Stimulated activated CD4-positive, alpha-beta T cell treated with anti-CD3 and anti-CD28 coated beads, Interleukin-15, amount 100 ng/mL, for 24 hours (primary cell): ENCODE measurements around the gene MAD2L2.

ENCODE experiments used
- DNase-seq: peaks from one replicate; pipeline ENCODE4 v3.0.0-alpha.2; 2020

MAD2L2 gene

DNA sequence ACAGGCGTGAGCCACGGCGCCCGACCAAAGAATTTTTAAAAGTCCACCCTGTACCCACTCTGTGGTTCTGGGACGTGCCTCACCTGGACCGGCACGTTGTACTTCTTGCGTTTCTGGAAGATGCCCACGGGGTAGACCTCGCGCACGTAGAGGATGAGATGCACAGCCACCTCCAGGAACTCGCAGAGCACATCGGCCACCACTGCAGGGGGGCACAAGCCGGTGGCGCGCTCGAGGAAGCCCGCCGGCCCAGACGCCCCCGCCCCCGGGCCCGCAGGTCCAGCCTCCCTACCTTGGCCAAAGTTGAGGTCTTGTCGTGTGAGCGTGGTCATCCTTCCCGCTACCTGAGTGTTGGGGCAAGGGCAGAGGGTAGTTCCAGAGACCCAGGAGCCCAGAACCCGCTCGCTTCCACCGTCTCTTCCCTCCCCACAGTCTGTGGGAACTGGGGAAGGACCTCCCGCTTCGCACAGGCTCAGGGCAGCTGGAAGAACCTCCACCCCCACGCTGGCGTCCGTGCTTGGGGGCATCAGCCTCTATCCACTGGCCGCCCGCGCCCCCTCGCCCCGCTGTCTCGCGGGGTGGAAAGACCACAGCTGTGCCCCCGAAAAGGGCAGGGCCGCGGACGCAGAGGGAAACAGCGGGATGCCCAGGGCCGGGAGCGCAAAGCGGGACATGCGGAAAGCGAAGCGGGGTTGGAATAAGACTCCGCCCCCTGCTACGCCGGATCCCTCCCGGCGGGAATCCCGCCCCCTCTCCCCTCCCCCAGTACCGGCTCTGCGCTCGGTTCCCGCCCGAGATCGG, 478 bp downstream of the MAD2L2 start:
- peak; percentile 25 for DNase-seq

DNA sequence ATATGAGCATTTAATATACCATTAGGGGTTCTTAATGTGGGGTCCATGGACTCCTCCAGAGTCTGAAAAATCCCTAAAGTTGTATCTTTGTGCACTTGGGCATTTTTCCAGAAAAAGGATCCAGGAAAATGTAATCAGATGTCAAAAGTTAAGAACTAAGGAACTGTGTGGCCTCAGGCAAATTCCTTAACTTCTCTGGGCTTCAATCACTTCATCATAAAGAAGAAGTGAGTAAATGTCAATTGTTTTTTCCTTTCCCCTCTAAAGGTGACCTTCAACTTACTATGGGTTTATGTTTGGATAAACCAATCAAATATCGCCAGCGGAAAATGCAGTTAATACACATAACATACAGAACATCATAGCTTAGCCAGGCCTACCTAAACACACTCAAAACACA, 2.5 kb downstream of the MAD2L2 start:
- no peak for DNase-seq

DNA sequence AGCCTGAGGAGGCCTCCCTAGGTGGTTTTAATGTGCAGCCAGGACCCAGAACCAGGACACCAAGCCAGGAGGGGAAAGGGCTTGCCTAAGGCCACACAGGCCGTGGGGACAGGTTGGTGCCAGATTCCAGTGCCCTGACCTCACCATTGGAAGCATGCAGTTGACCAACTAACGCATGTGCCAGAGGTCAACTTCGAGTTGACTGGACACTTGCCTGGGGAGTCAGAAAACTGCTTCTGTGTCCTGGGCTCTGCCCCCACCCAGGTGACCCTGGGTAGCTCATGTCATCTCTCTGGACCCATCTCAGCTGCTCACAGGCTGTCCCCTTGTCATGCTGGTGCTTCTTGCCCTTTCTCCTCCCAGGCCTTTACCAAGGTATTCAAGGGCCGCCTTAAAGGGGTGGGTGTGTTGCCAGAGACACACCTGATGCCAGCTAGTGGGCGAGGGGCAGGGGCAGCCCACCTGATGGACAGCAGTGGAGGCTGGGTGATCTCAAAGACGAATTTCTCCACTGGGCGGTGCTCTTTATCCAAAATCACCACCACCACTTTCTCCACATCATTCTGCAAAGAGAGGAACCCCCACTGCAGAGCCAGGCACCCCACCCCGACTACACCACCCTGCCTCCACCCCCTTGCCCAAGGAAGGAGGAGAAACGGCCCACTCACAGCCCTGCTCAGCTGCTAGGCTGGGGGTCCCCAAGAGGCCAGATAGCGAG, 4.4 kb downstream of the MAD2L2 start:
- DNase-seq: no peak

DNA sequence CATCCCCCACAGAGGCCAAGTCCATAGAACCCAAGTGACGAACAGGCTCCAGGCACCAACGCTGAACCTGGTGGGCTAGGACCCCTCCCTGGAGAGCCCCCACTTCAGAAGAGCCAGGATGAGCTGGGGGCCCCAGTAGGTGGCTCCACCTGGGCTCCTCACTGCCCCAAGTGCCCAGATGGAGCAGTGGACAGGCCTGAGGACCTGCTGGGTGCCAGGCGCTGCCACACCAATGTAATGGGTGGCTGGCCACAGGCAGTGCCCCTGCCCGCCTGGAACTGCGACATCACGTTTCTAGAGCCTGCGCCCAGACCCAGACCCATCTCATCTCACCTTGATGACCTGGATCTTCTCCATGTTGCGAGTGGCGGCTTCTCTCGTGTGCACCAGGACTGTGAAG, 5.6 kb downstream of the MAD2L2 start:
- no peak for DNase-seq

DNA sequence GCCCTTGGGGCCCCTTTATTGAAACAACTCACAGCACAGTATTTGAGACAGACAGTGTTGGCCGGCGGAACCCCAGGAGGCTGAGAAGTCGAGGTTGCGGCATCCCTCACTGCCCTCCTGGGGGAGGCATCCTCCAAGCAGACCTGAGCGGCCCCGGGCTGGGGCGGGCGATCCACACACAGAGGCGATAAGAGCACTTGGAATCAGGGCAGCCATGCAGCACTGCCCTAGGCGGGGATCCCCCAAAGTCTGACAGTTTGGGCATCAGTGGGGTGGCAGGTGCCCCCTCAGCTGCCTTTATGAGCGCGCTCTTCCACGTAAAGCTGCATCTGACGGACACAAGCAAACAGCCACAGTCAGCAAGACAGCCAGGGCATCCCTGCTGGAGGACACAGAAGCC, 6.5 kb downstream of the MAD2L2 start:
- DNase-seq: no peak

DNA sequence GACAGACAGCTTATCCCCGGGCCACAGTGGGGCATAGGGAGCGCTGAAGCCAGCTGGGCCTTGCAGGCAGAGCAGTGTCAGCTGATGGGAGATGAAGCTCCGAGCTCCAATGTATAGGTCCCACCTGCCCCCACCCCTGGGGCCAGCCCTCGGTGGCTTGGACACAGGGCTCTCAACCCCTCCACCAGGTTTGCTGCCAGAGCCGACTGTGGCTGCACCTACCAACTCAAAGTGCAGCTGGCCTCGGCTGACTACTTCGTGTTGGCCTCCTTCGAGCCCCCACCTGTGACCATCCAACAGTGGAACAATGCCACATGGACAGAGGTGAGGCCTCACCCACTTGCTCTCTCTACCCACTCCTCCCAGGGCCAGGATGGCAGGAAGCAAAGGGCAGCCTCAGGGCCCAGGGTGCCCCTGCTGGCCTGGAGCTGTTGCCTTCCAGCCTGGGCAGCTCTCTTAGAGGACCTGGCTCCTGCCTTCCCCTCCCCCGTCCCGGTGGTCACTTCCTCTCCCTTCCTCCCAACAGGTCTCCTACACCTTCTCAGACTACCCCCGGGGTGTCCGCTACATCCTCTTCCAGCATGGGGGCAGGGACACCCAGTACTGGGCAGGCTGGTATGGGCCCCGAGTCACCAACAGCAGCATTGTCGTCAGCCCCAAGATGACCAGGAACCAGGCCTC, 7.7 kb downstream of the MAD2L2 start:
- no peak for DNase-seq

DNA sequence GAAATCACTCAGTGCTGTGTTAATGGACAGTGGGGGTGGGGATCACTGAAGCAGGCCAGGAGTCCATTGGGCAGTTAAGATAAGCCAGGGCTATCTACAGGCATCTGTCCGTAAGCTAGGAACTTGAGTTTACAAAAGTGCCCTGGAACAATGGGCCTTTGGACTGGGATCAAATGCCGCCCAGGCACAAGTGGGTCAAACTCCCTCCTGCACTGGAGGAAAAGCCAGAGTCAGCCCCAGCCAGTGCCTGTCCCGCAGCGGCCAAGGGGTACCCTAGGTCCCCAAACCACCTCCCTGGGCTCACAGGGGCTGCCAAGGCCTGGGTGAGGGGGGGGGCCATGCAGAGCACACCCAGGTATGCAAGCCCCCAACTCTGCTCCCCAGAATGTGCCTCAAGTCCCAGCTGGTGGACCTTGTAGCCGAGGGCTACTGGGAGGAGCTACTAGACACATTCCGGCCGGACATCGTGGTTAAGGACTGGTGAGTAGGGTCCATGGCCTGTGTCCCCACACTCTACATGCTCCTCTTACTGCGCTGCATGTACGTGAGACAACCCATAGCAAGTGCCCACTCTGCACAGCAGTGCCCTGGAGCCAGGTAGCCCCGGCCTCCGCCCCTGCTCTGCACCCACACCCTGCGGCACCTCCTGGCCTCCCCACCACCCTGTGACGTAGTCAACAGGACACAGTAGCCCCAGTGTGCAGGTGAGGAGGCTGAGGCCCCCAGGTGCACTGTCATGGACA, 9.2 kb downstream of the MAD2L2 start:
- no peak for DNase-seq

DNA sequence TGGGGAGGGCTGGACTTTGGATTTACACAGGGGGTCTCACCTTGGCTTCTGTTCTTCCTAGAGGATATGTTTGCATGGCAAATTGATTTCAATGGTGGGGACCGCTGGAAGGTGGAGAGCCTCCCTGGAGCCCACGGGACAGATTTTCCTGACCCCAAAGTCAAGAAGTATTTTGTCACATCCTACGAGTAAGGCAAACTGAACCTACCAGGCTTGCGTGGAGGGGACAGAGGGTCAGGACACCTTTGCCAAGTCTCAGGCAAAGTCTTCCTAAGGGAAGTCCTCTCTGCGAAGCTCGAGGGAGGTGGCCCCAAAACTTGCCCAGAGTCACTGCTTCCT, 9.8 kb downstream of the MAD2L2 start:
- no peak for DNase-seq

DNA sequence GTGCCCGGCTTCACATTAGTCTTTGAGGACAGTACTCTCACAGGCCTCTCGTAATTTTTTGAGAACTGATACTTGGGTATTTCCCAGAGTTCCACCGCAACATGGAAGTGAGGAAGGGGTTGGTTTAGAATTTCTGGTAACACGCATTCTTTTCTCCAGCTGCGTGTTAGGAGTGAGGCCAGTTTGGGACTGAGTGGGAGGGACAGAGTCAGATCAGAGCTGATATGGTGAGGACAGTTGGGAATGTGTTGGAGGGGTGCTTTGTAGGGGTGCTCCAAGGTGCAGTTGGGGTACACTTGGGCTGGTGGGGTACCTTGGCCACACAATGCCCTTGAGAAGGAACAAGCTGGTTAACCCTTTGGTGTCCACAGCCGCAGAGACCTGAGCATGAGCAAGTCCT, 10.2 kb downstream of the MAD2L2 start:
- DNase-seq: no peak

DNA sequence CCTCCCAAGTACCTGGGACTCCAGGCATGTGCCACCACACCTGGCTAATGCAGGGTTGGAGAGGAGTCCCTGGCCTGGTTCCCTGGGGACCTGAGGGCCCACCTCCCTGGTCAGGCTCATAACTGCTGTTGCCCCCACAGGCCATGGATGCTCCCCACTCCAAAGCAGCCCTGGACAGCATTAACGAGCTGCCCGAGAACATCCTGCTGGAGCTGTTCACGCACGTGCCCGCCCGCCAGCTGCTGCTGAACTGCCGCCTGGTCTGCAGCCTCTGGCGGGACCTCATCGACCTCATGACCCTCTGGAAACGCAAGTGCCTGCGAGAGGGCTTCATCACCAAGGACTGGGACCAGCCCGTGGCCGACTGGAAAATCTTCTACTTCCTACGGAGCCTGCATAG, 12.4 kb downstream of the MAD2L2 start:
- no peak for DNase-seq

DNA sequence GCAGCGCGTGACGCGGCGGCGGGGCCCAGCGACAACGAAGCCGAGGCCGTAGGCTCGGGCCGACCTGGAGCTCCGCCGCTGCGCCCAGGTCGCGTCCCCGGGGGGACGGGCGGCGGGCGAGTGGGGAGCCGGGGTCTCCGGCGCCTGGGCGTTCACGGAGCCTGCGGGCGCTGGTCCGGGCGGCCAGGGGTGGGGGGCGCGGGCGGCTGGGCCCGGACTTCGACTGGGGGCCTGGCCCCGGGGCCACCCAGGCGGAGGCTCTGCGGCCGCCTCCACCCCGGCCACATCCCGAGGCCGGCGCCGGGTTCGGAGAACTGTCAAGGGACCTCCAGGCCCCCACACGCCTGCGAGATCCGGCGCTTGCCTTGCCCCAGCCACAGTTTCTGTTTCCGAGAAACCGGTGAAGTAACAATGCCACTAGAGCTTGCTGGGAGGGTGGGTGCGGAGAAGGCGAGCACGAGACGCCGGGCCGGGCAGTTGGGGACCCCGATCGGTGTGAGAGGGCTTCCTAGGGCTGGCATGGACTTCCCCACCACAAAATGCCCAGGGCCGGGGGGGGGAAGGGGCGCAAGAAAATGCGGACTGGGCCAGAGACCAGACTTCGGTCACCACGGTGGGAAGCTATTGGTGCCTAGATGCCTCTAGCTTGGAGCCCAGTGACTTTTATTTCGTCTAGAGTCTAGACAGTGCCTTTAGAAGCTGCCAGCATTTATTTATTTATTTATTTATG, 16.4 kb downstream of the MAD2L2 start:
- DNase-seq: peak; percentile 68

DNA sequence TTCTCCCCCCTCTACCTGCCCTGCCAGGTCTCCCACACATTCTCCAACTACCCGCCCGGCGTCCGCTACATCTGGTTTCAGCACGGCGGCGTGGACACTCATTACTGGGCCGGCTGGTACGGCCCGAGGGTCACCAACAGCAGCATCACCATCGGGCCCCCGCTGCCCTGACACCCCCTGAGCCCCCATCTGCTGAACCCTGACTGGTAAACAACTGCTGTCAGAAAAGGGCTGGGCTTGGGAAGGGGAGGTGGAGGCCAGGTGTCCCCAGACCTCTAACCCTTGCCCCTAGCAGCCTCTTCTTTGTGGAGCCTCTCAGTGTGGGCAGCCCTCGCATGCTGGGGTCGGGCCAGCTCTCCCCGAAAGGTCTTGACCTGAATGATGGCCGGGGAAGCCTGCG, 19.8 kb downstream of the MAD2L2 start:
- no peak for DNase-seq

DNA sequence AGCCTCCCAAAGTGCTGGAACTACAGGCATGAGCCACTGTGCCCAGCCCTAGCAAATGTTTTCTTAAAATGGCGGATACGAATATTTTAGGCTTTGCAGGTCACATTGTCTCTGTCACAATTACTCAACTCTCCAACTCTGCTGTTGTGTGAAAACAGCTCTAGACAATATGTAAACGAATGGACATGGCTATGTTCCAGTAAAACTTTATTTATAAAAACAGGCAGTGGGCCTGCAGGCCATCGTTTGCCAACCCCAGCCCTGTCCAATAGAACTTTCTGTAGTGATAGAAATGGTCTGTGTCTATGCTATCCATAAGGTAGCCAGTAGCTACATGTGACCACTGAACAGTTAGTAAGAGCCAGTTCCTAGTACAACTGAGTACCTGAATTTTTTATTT, 21.2 kb downstream of the MAD2L2 start:
- no peak for DNase-seq

DNA sequence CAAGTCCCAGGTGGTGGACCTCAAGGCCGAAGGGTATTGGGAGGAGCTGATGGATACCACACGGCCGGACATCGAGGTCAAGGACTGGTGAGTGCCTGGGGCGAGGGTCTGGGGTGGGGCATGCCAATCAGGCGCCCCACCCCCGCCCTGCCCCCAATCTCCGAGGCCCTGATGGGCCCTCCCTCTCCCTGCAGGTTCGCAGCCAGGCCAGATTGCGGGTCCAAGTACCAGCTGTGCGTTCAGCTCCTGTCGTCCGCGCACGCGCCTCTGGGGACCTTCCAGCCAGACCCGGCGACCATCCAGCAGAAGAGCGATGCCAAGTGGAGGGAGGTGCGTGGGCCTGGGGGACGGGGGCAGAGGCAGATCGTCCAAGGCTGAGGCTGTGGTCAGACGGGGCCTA, 22.4 kb downstream of the MAD2L2 start:
- DNase-seq: no peak

DNA sequence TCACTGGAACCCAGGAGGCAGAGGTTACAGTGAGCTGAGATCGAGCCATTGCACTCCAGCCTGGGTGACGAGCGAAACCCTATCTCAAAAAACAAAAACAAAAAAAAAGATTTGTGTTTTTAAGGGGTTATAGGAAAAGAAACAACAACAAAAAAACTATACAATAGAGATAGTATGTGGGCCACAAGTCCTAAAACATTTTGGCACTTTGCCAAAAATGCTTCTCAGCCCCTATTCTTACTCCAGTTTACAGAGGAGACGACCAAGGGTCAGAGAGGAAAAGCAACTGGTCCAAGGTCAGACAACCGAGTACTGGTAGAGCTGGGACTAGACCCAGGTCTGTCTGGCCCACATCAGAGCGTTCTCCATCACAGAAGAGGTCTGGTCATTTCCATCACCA, 23.3 kb downstream of the MAD2L2 start:
- no peak for DNase-seq

DNA sequence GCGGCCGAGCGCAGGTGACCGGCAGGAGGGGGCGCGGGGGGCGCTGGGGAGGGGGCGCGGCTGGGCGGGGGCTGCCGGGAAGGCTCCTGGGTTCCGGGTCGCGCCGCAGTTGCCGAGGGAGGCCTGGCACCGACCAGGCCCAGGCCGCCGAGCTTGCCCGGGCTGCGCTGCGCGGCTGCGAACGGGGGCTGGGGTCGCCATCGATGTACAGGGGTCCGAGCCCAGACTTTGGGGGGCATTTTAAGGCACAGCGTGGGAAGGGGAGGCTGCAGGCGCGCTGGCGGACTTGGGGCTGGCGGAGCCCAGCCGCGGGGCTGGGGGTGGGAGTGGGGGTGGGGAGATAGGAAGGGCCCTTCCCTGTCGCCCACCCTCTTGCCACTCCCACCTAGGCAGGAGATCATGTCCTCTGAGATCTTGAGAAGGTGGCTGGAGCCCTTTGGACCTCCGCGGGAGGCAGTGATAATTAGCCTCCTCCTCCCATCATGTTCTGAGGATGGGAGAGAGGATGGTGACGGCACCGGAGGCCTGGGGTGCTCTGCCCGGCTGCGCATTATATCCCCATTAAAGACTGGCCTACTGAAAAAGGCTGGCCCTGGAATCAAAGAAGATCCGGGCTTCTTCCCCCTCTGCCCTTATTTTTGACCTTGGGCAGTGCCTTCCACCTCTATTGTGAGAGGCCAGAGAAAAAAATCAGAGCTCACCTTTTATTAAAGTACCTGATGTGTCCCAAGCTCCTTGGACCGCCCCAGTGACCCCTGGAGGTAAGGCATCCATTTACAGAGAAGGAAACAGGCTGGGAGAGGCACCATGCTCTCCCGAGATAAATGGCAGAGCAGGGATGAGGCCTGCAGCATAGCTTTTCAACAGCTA, 25.8 kb downstream of the MAD2L2 start:
- no peak for DNase-seq

DNA sequence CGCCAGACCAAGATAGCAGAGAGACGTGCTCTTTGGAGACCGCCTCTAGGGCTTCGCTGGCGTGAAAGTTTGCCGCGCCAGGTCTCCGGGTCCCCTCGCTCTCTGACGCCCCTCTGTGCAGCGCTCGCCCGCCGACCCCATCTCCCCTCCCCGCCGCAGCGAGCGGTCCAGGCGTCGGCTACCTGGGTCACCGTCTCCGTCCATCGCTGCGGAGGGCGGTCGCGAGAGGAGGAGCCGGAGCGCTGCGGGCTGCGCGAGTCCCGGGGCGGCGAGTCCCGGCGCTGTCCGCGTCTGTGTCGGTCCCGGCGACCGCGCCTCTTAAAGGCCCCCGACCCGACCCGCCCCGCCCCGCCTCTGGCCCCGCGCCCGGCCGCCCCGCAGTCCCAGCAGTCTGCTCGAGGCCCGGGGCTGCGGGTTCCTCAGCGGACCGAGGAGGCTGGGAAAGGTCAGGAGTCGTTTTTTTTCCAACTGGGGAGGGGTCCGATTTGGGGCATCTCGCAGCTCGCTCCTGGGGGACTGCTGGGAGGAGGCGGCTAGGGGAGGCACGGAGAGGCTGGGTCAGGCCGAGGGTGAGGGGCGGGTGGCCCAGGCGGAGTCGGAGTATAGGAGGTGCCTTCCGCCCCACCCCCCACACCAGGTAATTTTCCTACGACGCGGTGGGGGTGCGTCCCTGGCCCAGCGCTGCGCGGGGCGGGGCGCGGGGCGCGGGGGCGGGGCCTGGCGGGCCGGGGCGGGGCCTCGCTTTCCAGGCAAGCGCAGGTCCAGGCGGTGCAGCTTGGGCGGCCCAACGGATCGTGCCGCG, 26.6 kb downstream of the MAD2L2 start, which contains the start of the genes FBXO2 and FBXO44:
Gene FBXO2, minus strand, starts transcription at position 293 of the 802 bp plus-strand sequence. Its CDS starts 89 bp downstream, at position 204.
Gene FBXO44, plus strand, starts transcription at position 741 of the 802 bp plus-strand sequence. CDS start 959 bp downstream, outside the sequence.
- DNase-seq: peak; percentile 80

DNA sequence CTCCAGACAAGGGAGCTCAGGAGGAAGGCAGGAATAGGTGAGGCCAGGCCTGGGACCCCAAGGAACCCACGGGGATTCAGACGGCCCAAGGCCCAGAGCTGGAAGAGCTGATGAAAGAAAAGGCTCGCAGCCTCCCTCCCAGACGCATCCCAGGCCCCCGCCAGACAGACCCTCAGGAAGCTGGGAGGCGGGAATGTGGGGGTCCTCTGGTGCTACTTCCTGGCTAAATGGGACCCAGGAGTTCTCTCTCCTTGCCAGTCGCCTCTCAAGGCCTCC, 27.1 kb downstream of the MAD2L2 start:
- DNase-seq: no peak

DNA sequence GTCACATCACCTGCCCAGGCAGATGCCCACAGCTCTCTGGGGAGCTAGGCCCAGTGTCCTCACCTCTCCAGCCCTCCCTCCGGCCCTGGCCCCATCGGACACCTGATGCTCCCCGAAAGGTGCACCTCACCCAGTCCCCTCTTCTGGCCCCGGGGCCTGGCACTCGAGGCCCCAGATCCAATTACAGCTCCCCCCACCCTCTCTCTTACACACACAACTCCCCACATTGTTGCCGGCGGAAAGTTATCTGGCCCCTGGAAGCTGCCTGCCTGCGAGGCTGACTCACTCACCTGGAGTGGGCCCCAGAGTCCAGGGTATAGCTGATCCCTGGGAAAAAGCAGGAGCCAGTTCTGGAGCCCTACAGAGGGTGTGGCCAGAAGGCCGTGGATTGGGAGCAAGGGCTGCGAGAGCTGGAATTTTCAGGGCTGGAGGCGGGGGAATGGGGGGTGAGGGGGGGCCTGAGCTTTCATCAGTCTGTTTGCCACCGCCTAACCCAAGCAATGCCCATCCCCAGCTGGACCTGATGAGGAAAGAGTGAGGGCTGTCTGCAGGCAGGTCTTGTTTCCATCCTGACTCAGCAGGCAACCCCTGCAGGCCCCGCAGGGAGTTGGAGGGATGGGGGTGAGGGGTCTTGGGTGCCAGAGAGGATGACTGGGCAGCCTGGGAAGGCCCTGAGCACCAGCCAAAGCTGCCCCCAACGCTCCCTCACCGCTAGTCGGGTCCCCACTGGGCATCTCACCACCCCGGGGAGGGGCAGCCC, 27.7 kb downstream of the MAD2L2 start:
- DNase-seq: no peak

DNA sequence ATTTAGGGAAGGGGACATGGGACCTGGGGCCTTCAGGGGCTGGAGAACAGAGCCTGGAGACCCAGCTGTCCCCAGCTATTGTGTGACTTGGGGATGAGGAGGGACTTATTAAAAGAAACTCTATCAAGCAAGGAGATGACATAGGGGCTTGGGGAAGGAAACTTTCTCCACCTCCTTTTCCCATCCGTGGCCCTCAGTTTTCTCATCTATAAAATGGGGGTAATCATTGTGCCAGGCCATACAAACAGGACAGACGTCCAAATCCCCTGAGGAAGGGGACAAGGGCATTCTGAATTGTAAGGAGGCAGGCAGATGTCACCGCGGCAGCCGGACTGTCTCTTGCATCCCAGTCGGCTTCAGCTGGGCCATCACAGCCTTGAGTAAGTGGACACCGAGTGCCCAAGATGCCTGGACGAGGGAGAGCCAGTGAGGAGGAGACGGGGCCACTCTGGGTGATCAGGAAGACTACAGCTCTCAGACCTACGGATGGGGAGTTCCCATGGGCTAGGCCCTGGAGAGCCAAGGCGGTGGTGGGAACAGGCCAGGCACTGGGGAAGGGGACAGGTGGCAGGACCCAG, 28.7 kb downstream of the MAD2L2 start:
- no peak for DNase-seq
